Measurements from ENCODE around the gene TELO2. TPM values are rescaled to one million over a fixed set of nuclear protein-coding genes. Genes with fewer than 3 reads are reported as not detected.
"Not testable (repeated sequence)": the region's sequence is repeated elsewhere in the genome, so short reads cannot be mapped to it uniquely, and the experiment has no call there.

TELO2 gene
- total and polyA plus RNA-seq, 9 donors: 0.27 to 36.8 (median 31.7) TPM

DNA sequence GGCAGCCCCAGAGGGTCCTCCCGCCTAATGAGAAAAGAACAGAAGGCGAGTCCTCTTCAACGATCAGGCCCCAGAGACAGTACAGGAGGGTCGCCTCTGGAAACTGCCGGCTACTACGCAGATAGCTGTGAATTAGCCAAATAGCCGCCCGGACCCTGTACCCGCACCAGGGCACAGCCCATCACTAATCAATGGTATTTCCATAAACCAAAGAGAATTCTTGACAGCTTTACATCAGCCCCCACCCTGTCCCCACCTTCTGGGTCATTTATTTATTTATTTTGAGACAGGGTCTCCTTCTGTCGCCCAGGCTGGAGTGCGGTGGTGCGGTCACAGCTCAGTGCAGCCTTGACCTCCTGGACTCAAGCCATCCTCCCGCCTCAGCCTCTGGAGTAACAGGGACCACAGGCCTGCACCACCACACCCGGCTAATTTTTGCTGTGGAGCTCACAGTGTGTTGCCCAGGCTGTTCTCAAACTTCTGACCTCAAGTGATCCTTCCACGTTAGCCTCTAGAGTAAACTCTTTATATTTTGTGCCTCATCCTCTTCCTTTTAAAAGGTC, 17.5 kb upstream of the TELO2 start:
- peak overlapping the region; percentile 79 to 91 for H3K27ac ChIP-seq
- H3K4me1 ChIP-seq (ENCODE audit: insufficient read depth): peaks cover 11% of the 10 kb centered on the region
- no peaks in the 10 kb centered on the region for H3K27me3 ChIP-seq
- TF ChIP-seq POLR2A (IDR thresholded peaks at IDR 0.05) (no peak), EP300 (IDR thresholded peaks at IDR 0.05) (no peak)
- TF ChIP-seq, protein P1, sequence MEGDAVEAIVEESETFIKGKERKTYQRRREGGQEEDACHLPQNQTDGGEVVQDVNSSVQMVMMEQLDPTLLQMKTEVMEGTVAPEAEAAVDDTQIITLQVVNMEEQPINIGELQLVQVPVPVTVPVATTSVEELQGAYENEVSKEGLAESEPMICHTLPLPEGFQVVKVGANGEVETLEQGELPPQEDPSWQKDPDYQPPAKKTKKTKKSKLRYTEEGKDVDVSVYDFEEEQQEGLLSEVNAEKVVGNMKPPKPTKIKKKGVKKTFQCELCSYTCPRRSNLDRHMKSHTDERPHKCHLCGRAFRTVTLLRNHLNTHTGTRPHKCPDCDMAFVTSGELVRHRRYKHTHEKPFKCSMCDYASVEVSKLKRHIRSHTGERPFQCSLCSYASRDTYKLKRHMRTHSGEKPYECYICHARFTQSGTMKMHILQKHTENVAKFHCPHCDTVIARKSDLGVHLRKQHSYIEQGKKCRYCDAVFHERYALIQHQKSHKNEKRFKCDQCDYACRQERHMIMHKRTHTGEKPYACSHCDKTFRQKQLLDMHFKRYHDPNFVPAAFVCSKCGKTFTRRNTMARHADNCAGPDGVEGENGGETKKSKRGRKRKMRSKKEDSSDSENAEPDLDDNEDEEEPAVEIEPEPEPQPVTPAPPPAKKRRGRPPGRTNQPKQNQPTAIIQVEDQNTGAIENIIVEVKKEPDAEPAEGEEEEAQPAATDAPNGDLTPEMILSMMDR (IDR thresholded peaks at IDR 0.05): no peak
- intact Hi-C loops (cut with DNase I): loop anchor here in 1 of 4 donors (10.0 kb wide), 1 partner anchor 219 kb away; no protein-coding TSS in a partner anchor
- no peaks in the 10 kb centered on the region for H3K36me3 ChIP-seq
- 33 to 53% (median 38%) methylated on average over 15 of the region's 15 CpGs for WGBS, 3 donors
- peak overlapping the region; percentile 68 for H3K4me3 ChIP-seq
- no peaks in the 10 kb centered on the region for H3K9me3 ChIP-seq
- DNase-seq: peak in 2 of 5 donors; percentile 45 to 54

DNA sequence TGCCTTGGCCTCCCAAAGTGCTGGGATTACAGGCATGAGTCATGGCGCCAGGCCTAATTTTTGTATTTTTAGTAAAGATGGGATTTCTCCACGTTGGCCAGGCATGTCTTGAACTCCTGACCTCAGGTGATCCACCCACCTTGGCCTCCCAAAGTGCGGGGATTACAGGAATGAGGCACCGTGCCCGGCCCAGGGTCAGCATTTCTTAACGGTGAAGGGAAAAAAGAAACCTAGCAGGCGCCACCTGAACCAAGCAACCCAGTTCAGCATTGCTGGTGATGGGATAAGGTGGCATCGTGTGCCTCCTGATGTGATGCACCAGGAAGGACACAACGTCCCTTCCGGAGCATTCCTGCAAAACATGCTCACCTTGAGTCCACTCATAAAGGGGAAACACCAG, 16.1 kb upstream of the TELO2 start:
- DNase-seq: no peak
- Histone ChIP-seq H3K9me3 (no peaks in the 10 kb centered on the region), H3K4me3 (no peak overlapping the region), H3K36me3 (no peaks in the 10 kb centered on the region), H3K27ac (no peak overlapping the region), H3K4me1 (ENCODE audit: insufficient read depth) (peaks cover 8% of the 10 kb centered on the region), H3K27me3 (no peaks in the 10 kb centered on the region)
- TF ChIP-seq, protein P1 (IDR thresholded peaks at IDR 0.05): no peak
- TF ChIP-seq POLR2A (IDR thresholded peaks at IDR 0.05) (no peak), EP300 (IDR thresholded peaks at IDR 0.05) (no peak)
- intact Hi-C loops (cut with DNase I): loop anchor here in 1 of 4 donors (10.0 kb wide), 1 partner anchor 218 kb away; no protein-coding TSS in a partner anchor
- 84 to 93% (median 92%) methylated on average over 10 of the region's 10 CpGs for WGBS, 3 donors

DNA sequence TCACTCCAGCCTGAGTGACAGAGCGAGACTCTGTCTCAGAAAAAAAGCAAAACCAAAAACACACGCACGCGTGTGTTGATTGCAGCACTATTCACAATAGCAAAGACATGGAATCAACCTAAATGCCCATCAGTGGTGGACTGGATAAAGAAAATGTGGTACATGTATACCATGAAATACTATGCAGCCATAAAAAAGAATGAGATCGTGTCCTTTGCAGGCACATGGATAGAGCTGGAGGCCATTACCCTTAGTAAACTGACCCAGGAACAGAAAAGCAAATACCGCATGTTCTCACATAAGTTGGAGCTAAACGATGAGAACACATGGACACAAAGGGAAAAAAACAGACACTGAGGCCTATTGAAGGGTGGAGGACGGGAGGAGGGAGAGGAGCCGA, 14.2 kb upstream of the TELO2 start:
- not testable (repeated sequence) for H3K27ac ChIP-seq; DNase-seq; H3K27me3 ChIP-seq; H3K4me1 ChIP-seq (ENCODE audit: insufficient read depth); H3K36me3 ChIP-seq; H3K4me3 ChIP-seq; H3K9me3 ChIP-seq
- 92 to 94% (median 93%) methylated on average over 9 of the region's 9 CpGs for WGBS, 3 donors
- intact Hi-C loops (cut with DNase I): loop anchor here in 1 of 4 donors (10.0 kb wide), 1 partner anchor 216 kb away; no protein-coding TSS in a partner anchor

DNA sequence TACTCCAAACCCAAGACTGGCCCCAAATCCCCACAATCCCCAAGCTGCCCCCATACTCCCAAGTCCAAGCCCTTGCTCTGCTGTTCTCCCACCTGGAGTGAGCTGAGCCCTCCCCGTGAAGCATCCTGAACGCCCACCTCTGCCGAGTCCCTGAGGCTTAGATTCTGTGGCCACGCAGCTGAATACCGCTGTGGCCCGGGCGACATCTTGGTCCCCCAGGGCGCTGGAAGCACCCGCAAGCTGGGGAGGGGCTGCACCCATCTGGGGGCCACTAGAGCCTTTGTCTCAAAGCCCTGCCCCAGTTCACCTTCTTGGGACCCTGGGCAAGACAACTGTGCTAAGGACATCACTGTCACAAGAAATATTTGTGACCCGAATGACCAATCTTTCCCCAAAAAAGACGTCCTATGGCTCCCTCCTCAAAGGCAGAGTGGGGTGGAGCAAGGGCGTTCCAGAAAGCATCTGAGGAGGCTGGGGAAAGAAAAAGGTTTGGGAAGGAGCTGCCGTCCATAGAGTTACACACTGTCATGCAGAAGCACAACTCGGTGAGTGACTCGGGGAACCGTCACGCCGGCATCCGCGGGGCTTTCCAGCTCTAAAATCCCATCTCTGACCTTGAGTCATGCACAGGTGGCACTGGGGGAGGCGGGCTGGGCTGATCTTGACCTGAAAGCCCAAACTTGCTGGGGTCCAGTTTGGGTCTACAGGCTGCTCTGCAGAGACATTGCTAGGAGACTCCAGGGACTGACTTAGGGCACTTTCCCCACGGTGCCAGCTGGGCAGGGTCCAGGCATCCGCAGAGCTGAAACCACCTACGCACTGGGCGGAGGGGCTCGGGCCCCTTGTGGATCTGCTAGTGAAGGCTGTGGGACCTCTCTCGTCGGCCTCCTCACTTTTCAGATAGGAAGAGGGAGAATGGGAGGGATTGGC, 11.0 kb upstream of the TELO2 start:
- DNase-seq: no peak
- Histone ChIP-seq H3K36me3 (no peaks in the 10 kb centered on the region), H3K4me1 (ENCODE audit: insufficient read depth) (no peaks in the 10 kb centered on the region), H3K9me3 (no peaks in the 10 kb centered on the region), H3K4me3 (no peak overlapping the region), H3K27ac (no peak overlapping the region), H3K27me3 (no peaks in the 10 kb centered on the region)
- TF ChIP-seq POLR2A (IDR thresholded peaks at IDR 0.05) (no peak), EP300 (IDR thresholded peaks at IDR 0.05) (no peak)
- TF ChIP-seq, protein P1 (IDR thresholded peaks at IDR 0.05): no peak
- 71 to 75% (median 73%) methylated on average over 28 of the region's 28 CpGs for WGBS, 3 donors
- intact Hi-C loops (cut with DNase I): no loop called here
